SKM-1 (cell line): Measurements from ENCODE around the gene TOM1L2.
"Not testable (repeated sequence)": the region's sequence is repeated elsewhere in the genome, so short reads cannot be mapped to it uniquely, and the experiment has no call there.

Experiments used
- DNase-seq: peaks from one replicate; lab custom pipeline; 2025; ENCODE audit not compliant: unreplicated experiment; lab: John Stamatoyannopoulos, UW

TOM1L2 gene

GRCh38 chr17:17995887-17996286 lies 23.7 kb upstream of the TOM1L2 start:
- not testable (repeated sequence) for DNase-seq

- no peak for DNase-seq
Observed at GRCh38 chr17:17994271-17995069, 22.3 kb upstream of the TOM1L2 start.

GRCh38 chr17:17993852-17994251 lies 21.7 kb upstream of the TOM1L2 start:
- DNase-seq, result no peak

GRCh38 chr17:17993366-17993765 lies 21.2 kb upstream of the TOM1L2 start:
- no peak for DNase-seq

GRCh38 chr17:17990282-17990681 lies 18.1 kb upstream of the TOM1L2 start:
- DNase-seq, result no peak

- no peak for DNase-seq
Observed at GRCh38 chr17:17989618-17990017, 17.4 kb upstream of the TOM1L2 start.

DNA sequence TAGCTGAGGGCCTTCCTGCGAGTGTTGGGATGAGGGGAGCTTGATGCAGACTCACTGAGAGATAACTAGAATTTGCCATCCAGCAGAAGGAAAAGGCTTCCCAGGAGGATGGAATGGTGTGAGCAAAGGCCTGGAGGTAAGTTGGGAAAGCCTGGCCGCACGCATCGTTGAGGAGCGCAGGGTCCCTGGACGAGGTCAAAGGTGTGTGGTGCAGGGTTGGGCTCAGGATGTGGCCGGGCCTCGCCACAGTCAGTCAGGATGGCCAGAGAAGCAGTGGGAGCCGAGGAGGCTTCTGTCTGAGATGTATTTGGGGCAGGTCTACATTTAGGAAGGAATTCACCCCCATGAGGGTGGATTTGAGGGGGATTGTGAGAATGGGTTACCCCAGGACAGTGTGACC lies 16.9 kb upstream of the TOM1L2 start:
- no peak for DNase-seq

- DNase-seq, result no peak
Observed at GRCh38 chr17:17988427-17988945, 16.3 kb upstream of the TOM1L2 start.

- no peak for DNase-seq
Observed at GRCh38 chr17:17987901-17988300, 15.7 kb upstream of the TOM1L2 start.

- DNase-seq, result no peak
Observed at GRCh38 chr17:17987187-17987896, 15.1 kb upstream of the TOM1L2 start.

DNA sequence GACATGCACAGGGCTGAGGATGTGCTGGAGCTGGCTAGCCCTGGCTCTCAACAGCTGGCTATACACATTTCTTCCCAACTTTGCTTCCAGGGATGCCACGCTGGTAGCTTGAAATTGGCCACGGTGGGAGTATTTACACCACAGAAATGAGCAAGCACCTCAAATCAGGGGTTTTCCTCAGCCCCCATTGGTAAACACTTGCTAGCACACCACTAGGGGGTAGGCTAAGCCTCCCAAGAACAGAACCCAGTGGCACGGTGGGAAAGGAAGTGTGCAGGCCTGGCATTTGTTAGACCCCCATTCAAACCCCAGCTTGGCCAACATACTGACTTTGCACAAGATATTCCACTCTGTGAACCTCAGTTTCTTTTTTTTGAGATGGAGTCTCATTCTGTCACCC lies 13.4 kb upstream of the TOM1L2 start:
- DNase-seq, result no peak

GRCh38 chr17:17985153-17985552 lies 13.0 kb upstream of the TOM1L2 start:
- no peak for DNase-seq

DNA sequence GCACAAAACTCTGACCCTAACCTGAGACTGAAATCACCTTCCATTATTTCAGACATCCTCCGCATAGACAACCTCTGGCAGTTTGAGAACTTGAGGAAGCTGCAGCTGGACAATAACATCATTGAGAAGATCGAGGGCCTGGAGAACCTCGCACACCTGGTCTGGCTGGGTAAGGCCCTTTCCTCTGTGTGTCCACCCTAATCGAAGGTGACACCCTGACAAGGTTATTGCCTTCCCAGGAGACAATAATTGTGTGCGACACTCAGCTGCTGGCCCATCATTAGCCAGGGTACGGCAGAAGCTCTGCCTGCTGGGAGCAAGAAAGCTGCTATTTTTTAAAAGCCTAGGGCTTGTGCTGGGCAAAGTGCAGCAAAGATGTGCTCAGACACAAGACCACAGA lies 11.6 kb upstream of the TOM1L2 start:
- no peak for DNase-seq

GRCh38 chr17:17983376-17983775 lies 11.2 kb upstream of the TOM1L2 start:
- no peak for DNase-seq

GRCh38 chr17:17982801-17983200 lies 10.6 kb upstream of the TOM1L2 start:
- DNase-seq, result no peak

- no peak for DNase-seq
Observed at GRCh38 chr17:17981330-17981729, 9.1 kb upstream of the TOM1L2 start.

DNA sequence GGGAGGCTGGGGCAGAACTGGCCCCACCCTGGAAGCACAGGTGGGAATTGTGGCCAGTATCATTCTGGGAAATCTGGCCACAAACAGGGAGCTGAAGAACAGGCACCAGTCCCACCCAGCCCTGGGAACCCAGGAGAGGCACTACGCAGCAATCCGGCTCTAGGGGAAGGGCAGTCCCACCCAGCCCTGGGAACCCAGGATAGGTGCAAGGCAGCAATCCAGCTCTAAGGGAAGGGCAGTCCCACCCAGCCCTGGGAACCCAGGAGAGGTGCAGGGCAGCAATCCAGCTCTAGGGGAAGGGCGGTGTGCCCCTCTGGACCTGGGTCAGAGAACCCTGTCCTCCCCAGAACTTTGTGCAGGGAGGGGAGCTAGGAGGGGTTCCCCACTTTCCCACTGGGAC lies 7.6 kb upstream of the TOM1L2 start:
- no peak for DNase-seq

- peak; percentile 42 for DNase-seq
Observed at GRCh38 chr17:17978481-17979424, 6.6 kb upstream of the TOM1L2 start.

DNA sequence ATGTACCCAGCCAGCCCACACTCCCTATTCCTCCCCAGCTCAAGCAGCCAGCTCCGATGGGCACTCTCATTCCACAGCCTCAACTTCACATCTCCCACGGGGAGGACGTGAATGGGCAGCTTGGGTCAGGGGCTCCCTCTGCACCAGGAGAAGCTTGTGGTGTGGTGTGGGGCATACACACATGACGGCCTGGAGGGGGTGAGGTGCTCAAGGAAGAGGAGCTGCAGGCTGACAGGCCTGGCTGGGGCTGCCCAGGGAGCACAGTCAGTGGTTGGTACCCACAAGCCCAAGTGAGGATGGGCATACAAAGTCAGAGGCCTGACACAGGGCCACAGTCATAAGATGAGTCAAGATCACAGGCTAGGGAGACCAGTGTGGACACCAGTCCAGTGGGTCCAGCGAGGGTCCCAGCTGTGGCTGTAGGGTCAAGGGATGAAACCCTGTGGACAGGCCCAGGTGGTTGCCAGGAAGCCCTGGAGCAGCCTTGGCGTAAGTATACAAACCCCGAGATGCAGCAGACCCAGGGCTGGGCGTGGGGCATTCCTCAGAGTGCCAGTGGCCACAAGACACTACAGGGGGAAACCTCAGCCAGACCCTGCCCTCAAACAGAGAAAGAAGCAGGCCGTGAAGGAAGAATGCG lies 4.9 kb upstream of the TOM1L2 start:
- no peak for DNase-seq

- no peak for DNase-seq
Observed at GRCh38 chr17:17975436-17975835, 3.2 kb upstream of the TOM1L2 start.

DNA sequence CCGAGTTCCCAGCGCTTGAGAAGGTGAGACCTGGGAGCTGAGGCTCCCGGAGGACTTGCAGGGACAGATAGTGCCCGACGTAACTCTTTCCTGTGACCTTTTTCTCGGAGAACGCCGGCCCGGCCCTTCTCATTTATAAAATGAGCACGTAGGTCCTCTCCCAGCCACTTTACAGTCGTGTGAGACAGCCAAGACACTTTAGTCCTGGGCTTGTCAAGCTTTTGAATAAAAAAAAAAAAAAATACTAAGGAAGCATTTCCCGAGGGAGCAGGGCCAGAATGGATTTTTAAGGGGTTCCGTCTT lies 703 bp upstream of the TOM1L2 start:
- no peak for DNase-seq
